SK-N-MC (cell line): ENCODE measurements around the gene SSH3.

Experiments
- EZH2 ChIP-seq: fragments of 200-600 bp; sonication (generic); IDR thresholded peaks from one replicate; pipeline ENCODE4 v1.6.1; 2017; ENCODE audit warnings: antibody characterized with exemption
- POLR2AphosphoS5 ChIP-seq: IDR thresholded peaks from 2 replicates; pipeline ENCODE4 v1.6.1; 2012; ENCODE audit warnings: mild to moderate bottlenecking, low read depth, low read length, borderline replicate concordance

DNA sequence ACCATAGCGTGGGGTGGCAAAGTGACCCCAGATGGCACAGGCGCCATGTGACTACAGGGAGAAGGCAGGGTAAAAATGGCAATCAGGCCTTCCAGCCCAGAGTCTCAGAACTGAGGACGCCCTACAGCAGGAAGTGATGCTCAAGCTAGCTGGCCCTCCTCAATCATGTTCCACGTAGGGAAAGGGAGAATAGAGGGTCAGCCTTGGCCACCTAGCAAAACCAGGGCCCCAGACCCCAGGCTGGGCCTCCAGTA lies 15.2 kb upstream of the SSH3 start:
- TF ChIP-seq POLR2AphosphoS5 (no peak), EZH2 (no peak)
